Neural cell (in vitro differentiated cells): ENCODE measurements around the gene ADGRL3. TPM values are rescaled to one million over a fixed set of nuclear protein-coding genes. Genes with fewer than 3 reads are reported as not detected.

Source experiments
- H2AFZ ChIP-seq: fragments of 200-600, 300-800 bp; sonication (generic), shearing (Covaris generic); 2 replicates; pipeline ENCODE4 v1.6.0; 2014; ENCODE audit warnings: low read depth, mild to moderate bottlenecking, antibody characterized with exemption, low read length, moderate library complexity
- H3F3A ChIP-seq: fragments of 200-600 bp; shearing (Covaris generic); 2 replicates; pipeline ENCODE4 v1.6.1; 2016; ENCODE audit warnings: mild to moderate bottlenecking, moderate library complexity, mixed read lengths, antibody characterized with exemption, low read length; ENCODE audit not compliant: insufficient read depth, poor library complexity, severe bottlenecking
- H3K27ac ChIP-seq: fragments of 200-600, 300-800 bp; sonication (generic), shearing (Covaris generic); 2 replicates; pipeline ENCODE4 v1.5.1; 2014; ENCODE audit warnings: mild to moderate bottlenecking, low read length, moderate library complexity
- H3K27me3 ChIP-seq: fragments of 300-800, 200-600 bp; sonication (generic), shearing (Covaris generic); 2 replicates; pipeline ENCODE4 v1.6.0; 2014; ENCODE audit warnings: mild to moderate bottlenecking, low read depth, low read length, moderate library complexity; ENCODE audit not compliant: insufficient read depth
- H3K36me3 ChIP-seq: fragments of 300-800, 200-600 bp; sonication (generic), shearing (Covaris generic); 2 replicates; pipeline ENCODE4 v1.5.1; 2014; ENCODE audit warnings: mild to moderate bottlenecking, antibody characterized with exemption, low read length, moderate library complexity; ENCODE audit not compliant: insufficient read depth
- H3K4me2 ChIP-seq: fragments of 300-800, 200-600 bp; sonication (generic), shearing (Covaris generic); 2 replicates; pipeline ENCODE4 v1.6.0; 2014; ENCODE audit warnings: mild to moderate bottlenecking, low read length
- H3K4me3 ChIP-seq: fragments of 300-800, 200-600 bp; sonication (generic), shearing (Covaris generic); 2 replicates; pipeline ENCODE4 v1.5.1; 2014; ENCODE audit warnings: mild to moderate bottlenecking, low read length, moderate library complexity
- H3K79me2 ChIP-seq: fragments of 200-600 bp; shearing (Covaris generic); replicated peaks from 2 replicates; pipeline ENCODE4 v1.6.0; 2014; ENCODE audit warnings: mild to moderate bottlenecking, low read length, moderate library complexity; ENCODE audit not compliant: insufficient read depth
- H3K9ac ChIP-seq: fragments of 300-800, 200-600 bp; sonication (generic), shearing (Covaris generic); 2 replicates; pipeline ENCODE4 v1.6.1; 2016; ENCODE audit warnings: mild to moderate bottlenecking, low read length, mixed read lengths
- H3K9me2 ChIP-seq: fragments of 200-600 bp; shearing (Covaris generic); 2 replicates; pipeline ENCODE4 v1.6.1; 2016; ENCODE audit warnings: mild to moderate bottlenecking, low read length, mixed read lengths; ENCODE audit not compliant: insufficient read depth
- H3K9me3 ChIP-seq: fragments of 200-600, 300-800 bp; sonication (generic), shearing (Covaris generic); 2 replicates; pipeline ENCODE4 v1.6.1; 2016; ENCODE audit warnings: mild to moderate bottlenecking, mixed run types, low read length, moderate library complexity, mixed read lengths
- H4K20me1 ChIP-seq: fragments of 200-600 bp; shearing (Covaris generic); 2 replicates; pipeline ENCODE4 v1.6.1; 2016; ENCODE audit warnings: mild to moderate bottlenecking, mixed run types; ENCODE audit not compliant: insufficient read depth
- EP300 ChIP-seq: fragments of 450-650 bp; conservative IDR thresholded peaks from 2 replicates; pipeline ENCODE4 v1.6.1; 2014; ENCODE audit warnings: antibody characterized with exemption, mild to moderate bottlenecking, moderate library complexity; ENCODE audit not compliant: poor library complexity, severe bottlenecking
- EZH2 ChIP-seq: fragments of 200-600, 300-800 bp; shearing (Covaris generic), sonication (generic); IDR thresholded peaks from 2 replicates; pipeline ENCODE4 v1.6.1; 2014; ENCODE audit warnings: antibody characterized with exemption, low read length, borderline replicate concordance, mild to moderate bottlenecking; ENCODE audit not compliant: insufficient read depth, poor library complexity, severe bottlenecking
- MXI1 ChIP-seq: fragments of 450-650 bp; conservative IDR thresholded peaks from 2 replicates; pipeline ENCODE4 v1.6.1; 2014; ENCODE audit warnings: antibody characterized with exemption, mild to moderate bottlenecking; ENCODE audit not compliant: poor library complexity, severe bottlenecking
- POLR2AphosphoS5 ChIP-seq: IDR thresholded peaks from 2 replicates; pipeline ENCODE4 v1.6.1; 2012
- RAD21 ChIP-seq: fragments of 450-650 bp; conservative IDR thresholded peaks from 2 replicates; pipeline ENCODE4 v1.6.1; 2014; ENCODE audit warnings: antibody characterized with exemption, mild to moderate bottlenecking, moderate library complexity
- SMC3 ChIP-seq: fragments of 450-650 bp; conservative IDR thresholded peaks from 2 replicates; pipeline ENCODE4 v1.6.1; 2014; ENCODE audit warnings: antibody characterized with exemption, mild to moderate bottlenecking, moderate library complexity; ENCODE audit not compliant: poor library complexity
- TAF1 ChIP-seq: IDR thresholded peaks from 2 replicates; pipeline ENCODE4 v1.6.1; 2012; ENCODE audit warnings: low read depth
- polyA plus RNA-seq: library from polyadenylated mRNA; depleted of rRNA; stranded (reverse); fragments of >200 nt; gene quantifications from 2 replicates; pipeline ENCODE4 v1.2.3, GENCODE V29; 2014
- TF ChIP-seq, protein P1 (sequence below): fragments of 450-650 bp; IDR thresholded peaks from 2 replicates; pipeline ENCODE4 v1.5.1; 2014; ENCODE audit warnings: antibody characterized with exemption, mild to moderate bottlenecking, moderate library complexity; ENCODE audit not compliant: poor library complexity, severe bottlenecking
- TF ChIP-seq, protein P2 (sequence below): IDR thresholded peaks from 2 replicates; pipeline ENCODE4 v1.6.1; 2012; ENCODE audit warnings: borderline replicate concordance

ADGRL3 gene
- polyA plus RNA-seq, 1 donor from 2014 or later: 99.4 TPM

DNA sequence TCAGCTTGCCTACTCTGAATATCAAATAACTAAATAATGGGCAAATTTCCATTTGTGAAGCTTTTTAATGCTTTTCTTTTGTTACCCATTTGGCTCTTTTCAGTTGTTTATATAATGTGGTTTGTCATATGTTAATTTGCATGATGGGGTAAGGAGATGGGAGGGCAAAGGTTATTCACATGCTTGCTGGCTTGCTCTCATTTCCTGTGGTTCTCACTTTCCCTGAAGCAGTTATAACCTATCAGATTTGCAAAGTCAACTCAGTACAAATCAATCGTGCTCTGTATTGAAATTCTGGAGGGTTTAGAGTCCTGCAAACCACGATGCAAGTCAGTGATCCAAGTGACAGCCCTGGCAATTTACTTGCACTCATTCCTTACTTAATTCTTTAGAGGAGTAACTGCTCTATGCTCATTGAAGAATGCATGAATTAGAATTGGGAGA is 711.2 kb downstream of the ADGRL3 start:
- peaks cover 4% of the 10 kb centered on the region for H3K27me3 ChIP-seq
- H3K4me3 ChIP-seq: no peak overlapping the region
- H3K79me2 ChIP-seq: no peaks in the 10 kb centered on the region
- H3K36me3 ChIP-seq: no peaks in the 10 kb centered on the region
- H3K9me3 ChIP-seq: no peaks in the 10 kb centered on the region
- no peak overlapping the region for H3K27ac ChIP-seq
- H3K4me2 ChIP-seq: no peak overlapping the region
- H4K20me1 ChIP-seq: no peaks in the 10 kb centered on the region
- no peaks in the 10 kb centered on the region for H3K9me2 ChIP-seq
- TF ChIP-seq EZH2: no peak
- TF ChIP-seq MXI1: no peak
- TF ChIP-seq RAD21: no peak
- TF ChIP-seq, protein P1, sequence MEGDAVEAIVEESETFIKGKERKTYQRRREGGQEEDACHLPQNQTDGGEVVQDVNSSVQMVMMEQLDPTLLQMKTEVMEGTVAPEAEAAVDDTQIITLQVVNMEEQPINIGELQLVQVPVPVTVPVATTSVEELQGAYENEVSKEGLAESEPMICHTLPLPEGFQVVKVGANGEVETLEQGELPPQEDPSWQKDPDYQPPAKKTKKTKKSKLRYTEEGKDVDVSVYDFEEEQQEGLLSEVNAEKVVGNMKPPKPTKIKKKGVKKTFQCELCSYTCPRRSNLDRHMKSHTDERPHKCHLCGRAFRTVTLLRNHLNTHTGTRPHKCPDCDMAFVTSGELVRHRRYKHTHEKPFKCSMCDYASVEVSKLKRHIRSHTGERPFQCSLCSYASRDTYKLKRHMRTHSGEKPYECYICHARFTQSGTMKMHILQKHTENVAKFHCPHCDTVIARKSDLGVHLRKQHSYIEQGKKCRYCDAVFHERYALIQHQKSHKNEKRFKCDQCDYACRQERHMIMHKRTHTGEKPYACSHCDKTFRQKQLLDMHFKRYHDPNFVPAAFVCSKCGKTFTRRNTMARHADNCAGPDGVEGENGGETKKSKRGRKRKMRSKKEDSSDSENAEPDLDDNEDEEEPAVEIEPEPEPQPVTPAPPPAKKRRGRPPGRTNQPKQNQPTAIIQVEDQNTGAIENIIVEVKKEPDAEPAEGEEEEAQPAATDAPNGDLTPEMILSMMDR: no peak
- TF ChIP-seq EP300: no peak
- no peak overlapping the region for H2AFZ ChIP-seq
- H3K9ac ChIP-seq: no peak overlapping the region
- H3F3A ChIP-seq: no peaks in the 10 kb centered on the region

DNA sequence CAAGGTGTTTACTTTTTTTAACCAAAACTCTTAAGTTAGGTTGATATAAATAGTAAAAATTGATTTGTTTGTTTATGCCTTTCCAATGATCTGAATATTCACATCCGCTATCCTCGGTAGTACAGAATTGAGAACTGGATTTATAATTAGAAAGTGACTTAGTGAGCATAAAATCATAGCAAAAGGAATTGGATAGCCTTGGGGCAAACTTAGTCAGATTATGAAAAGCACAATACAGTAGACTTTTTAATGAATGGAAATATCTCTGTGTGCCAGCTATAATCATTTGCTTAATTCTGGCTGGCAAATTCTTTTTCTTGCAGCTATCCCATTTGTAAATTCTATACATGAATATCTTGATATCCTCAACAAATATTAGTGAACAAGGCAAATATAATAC is 713.5 kb downstream of the ADGRL3 start:
- TF ChIP-seq, protein P2, sequence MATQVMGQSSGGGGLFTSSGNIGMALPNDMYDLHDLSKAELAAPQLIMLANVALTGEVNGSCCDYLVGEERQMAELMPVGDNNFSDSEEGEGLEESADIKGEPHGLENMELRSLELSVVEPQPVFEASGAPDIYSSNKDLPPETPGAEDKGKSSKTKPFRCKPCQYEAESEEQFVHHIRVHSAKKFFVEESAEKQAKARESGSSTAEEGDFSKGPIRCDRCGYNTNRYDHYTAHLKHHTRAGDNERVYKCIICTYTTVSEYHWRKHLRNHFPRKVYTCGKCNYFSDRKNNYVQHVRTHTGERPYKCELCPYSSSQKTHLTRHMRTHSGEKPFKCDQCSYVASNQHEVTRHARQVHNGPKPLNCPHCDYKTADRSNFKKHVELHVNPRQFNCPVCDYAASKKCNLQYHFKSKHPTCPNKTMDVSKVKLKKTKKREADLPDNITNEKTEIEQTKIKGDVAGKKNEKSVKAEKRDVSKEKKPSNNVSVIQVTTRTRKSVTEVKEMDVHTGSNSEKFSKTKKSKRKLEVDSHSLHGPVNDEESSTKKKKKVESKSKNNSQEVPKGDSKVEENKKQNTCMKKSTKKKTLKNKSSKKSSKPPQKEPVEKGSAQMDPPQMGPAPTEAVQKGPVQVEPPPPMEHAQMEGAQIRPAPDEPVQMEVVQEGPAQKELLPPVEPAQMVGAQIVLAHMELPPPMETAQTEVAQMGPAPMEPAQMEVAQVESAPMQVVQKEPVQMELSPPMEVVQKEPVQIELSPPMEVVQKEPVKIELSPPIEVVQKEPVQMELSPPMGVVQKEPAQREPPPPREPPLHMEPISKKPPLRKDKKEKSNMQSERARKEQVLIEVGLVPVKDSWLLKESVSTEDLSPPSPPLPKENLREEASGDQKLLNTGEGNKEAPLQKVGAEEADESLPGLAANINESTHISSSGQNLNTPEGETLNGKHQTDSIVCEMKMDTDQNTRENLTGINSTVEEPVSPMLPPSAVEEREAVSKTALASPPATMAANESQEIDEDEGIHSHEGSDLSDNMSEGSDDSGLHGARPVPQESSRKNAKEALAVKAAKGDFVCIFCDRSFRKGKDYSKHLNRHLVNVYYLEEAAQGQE: no peak
- TF ChIP-seq SMC3 (no peak), MXI1 (no peak), RAD21 (no peak), POLR2AphosphoS5 (no peak), TAF1 (no peak), EZH2 (no peak), EP300 (no peak)
- TF ChIP-seq, protein P1: no peak
- Histone ChIP-seq H3K79me2 (no peaks in the 10 kb centered on the region), H3K9me3 (no peaks in the 10 kb centered on the region), H3K9me2 (no peaks in the 10 kb centered on the region), H3K27me3 (peaks cover 16% of the 10 kb centered on the region), H3K27ac (no peak overlapping the region), H2AFZ (no peak overlapping the region), H3K4me2 (no peak overlapping the region), H3K4me3 (no peak overlapping the region), H3F3A (no peaks in the 10 kb centered on the region), H3K9ac (no peak overlapping the region), H3K36me3 (no peaks in the 10 kb centered on the region), H4K20me1 (no peaks in the 10 kb centered on the region)
